Natural killer cell treated with Interleukin-12 subunit alpha and Interleukin-12 subunit beta and Interleukin-15 and Interleukin-18, amount 100 ng/mL, for 72 hours (primary cell): ENCODE measurements around the gene SEC24D. TPM values are rescaled to one million over a fixed set of nuclear protein-coding genes. Genes with fewer than 3 reads are reported as not detected.

ENCODE experiments used
- ATAC-seq, 2 donors: fragments of 150-1000 bp; cut with Tn5 transposase in 1 of 2; sonication (Bioruptor Pico), chemical (Tn5 transposase) in 1 of 2; 2 replicates each; pipeline ENCODE4 v1.10.0; 2021
- DNase-seq: peaks from one replicate; pipeline ENCODE4 v3.0.0; 2022; ENCODE audit warnings: low spot score
- H3K27ac Mint-ChIP-seq, 2 donors: 1 replicate in 1 of 2; 2 replicates in 1 of 2; pipeline ENCODE4 v1.8.0; 2022; ENCODE audit warnings: mixed read lengths in 2 of 2, mild to moderate bottlenecking in 1 of 2, moderate library complexity in 1 of 2
- H3K27me3 Mint-ChIP-seq, 2 donors: 1 replicate in 1 of 2; 2 replicates in 1 of 2; pipeline ENCODE4 v1.8.0; 2022; ENCODE audit warnings: mixed read lengths in 2 of 2
- H3K36me3 Mint-ChIP-seq: one replicate; pipeline ENCODE4 v1.8.0; 2022; ENCODE audit warnings: mixed read lengths
- H3K4me1 Mint-ChIP-seq, 2 donors: 1 replicate in 1 of 2; 2 replicates in 1 of 2; pipeline ENCODE4 v1.8.0; 2022; ENCODE audit warnings: low read depth in 2 of 2, mixed read lengths in 2 of 2, mild to moderate bottlenecking in 1 of 2
- H3K4me3 Mint-ChIP-seq: one replicate; pipeline ENCODE4 v1.8.0; 2022; ENCODE audit warnings: mixed read lengths
- H3K9me3 Mint-ChIP-seq: 2 replicates; pipeline ENCODE4 v1.8.0; 2022; ENCODE audit warnings: mixed read lengths
- total RNA-seq, 2 donors: library from RNA; stranded (reverse); gene quantifications; one replicate each; pipeline ENCODE4 v1.2.3, GENCODE V29; 2022

Gene SEC24D
- total RNA-seq, 2 donors from 2014 or later, result 76.7 to 89.9 TPM

DNA sequence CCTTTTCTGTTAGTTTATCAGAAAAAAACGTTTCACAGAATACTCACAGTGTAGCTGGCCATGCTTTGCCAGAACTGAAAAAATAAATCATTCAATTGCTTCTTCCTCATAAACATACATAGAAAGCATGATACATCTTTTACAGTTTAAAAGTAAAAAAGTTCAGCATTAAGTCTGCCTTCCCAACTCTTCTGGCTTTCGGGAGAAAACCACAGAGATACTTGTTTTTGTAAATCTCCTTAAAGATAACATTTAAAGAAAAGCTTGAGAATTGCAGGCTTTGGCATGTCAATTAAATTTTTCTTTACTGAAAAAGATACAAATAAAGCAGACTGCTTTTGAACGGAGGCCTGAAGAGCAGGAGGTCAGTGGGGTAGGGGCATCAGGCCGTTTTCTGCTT is 66.8 kb downstream of the SEC24D start:
- H3K36me3 Mint-ChIP-seq, result peaks cover 19% of the 10 kb centered on the region
- H3K4me3 Mint-ChIP-seq, result no peak overlapping the region
- H3K9me3 Mint-ChIP-seq, result no peaks in the 10 kb centered on the region
- ATAC-seq, result no peak
- H3K4me1 Mint-ChIP-seq, result no peaks in the 10 kb centered on the region
- H3K27me3 Mint-ChIP-seq, result no peaks in the 10 kb centered on the region
- no peak for DNase-seq
- H3K27ac Mint-ChIP-seq, result no peak overlapping the region

DNA sequence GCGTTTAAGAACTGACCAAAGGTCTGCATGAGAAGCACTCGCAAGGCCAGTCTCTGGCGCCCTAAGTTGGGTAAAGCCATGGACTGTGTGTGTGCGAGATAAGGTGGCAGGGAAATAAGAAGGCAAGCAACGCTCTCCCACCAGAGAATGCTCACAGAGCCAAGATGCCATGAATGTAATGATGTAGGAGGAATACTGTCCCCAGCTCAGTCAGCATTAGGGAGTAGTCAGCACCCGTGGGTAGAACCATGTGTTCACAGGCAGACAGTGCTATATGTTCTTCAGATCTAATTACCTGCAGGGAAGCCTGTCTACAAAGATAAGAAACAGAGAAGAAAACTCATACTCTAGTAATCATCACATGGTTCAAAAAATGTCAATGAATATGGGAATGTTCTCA is 68.8 kb downstream of the SEC24D start:
- Mint-ChIP-seq H3K36me3 (peaks cover 28% of the 10 kb centered on the region), H3K27me3 (no peaks in the 10 kb centered on the region), H3K4me1 (no peaks in the 10 kb centered on the region), H3K27ac (no peak overlapping the region), H3K9me3 (no peaks in the 10 kb centered on the region), H3K4me3 (no peak overlapping the region)
- no peak for DNase-seq
- no peak for ATAC-seq

- peaks cover 28% of the 10 kb centered on the region for H3K36me3 Mint-ChIP-seq
Measured at GRCh38 chr4:118765399-118765798, 70.5 kb downstream of the SEC24D start.

DNA sequence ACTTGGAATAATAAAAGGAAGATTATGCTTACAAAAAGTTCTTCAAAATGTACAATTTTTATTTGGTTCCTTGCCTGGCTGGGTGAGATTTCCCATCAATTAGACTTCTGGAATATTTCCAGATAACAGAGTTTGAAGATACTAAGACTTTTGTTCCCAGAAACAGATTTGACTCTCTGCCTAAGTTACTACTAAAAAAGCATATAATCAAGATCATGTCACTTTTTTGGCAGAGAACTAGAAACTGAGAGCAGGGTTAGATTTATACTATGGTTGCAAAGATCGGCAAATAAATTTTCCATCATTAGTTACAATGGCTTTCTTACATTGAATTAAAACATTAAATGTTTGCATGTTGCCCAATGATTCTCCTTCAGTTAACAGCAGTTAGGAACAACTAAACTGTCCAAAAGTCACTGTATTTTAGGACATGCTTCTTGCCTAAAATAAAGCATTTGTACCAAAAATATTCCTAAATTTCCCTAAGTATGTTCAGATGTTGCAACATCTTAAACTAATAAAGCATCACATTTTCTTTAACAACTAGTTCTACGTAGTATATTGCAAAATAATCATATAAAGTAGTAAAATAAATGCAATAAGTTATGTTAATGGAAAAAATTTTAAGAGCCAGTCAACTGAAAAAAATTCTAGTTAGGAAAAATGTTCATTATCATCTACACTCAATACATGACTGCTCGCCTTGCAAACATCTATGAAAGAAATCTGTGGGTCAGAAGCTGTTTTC is 73.0 kb downstream of the SEC24D start:
- DNase-seq, result no peak
- no peak overlapping the region for H3K4me3 Mint-ChIP-seq
- no peak for ATAC-seq
- H3K9me3 Mint-ChIP-seq, result no peaks in the 10 kb centered on the region
- no peak overlapping the region for H3K27ac Mint-ChIP-seq
- peaks cover 34% of the 10 kb centered on the region for H3K36me3 Mint-ChIP-seq
- H3K27me3 Mint-ChIP-seq, result no peaks in the 10 kb centered on the region
- peaks cover 9 to 15% of the 10 kb centered on the region in 2 donors for H3K4me1 Mint-ChIP-seq

More at GRCh38 chr4:118765399-118765798, 70.5 kb downstream of the SEC24D start:
- Mint-ChIP-seq H3K27me3 (no peaks in the 10 kb centered on the region), H3K4me1 (peaks cover 0 to 3% of the 10 kb centered on the region in 2 donors), H3K9me3 (no peaks in the 10 kb centered on the region), H3K4me3 (no peak overlapping the region), H3K27ac (no peak overlapping the region)
- ATAC-seq, result no peak
- DNase-seq, result no peak

GRCh38 chr4:118762155-118762554 is 73.8 kb downstream of the SEC24D start:
- no peak for DNase-seq
- H3K4me1 Mint-ChIP-seq, result peaks cover 9 to 15% of the 10 kb centered on the region in 2 donors
- ATAC-seq, result no peak
- no peak overlapping the region for H3K4me3 Mint-ChIP-seq
- no peaks in the 10 kb centered on the region for H3K27me3 Mint-ChIP-seq
- H3K36me3 Mint-ChIP-seq, result peaks cover 36% of the 10 kb centered on the region
- no peak overlapping the region for H3K27ac Mint-ChIP-seq
- no peaks in the 10 kb centered on the region for H3K9me3 Mint-ChIP-seq

GRCh38 chr4:118761397-118762016 is 74.4 kb downstream of the SEC24D start:
- ATAC-seq (no peak), DNase-seq (no peak)
- Mint-ChIP-seq H3K36me3 (peaks cover 32% of the 10 kb centered on the region), H3K4me3 (no peak overlapping the region), H3K9me3 (no peaks in the 10 kb centered on the region), H3K27ac (peak overlapping the region in 1 of 2 donors; percentile 50), H3K4me1 (peaks cover 9 to 15% of the 10 kb centered on the region in 2 donors), H3K27me3 (no peaks in the 10 kb centered on the region)

DNA sequence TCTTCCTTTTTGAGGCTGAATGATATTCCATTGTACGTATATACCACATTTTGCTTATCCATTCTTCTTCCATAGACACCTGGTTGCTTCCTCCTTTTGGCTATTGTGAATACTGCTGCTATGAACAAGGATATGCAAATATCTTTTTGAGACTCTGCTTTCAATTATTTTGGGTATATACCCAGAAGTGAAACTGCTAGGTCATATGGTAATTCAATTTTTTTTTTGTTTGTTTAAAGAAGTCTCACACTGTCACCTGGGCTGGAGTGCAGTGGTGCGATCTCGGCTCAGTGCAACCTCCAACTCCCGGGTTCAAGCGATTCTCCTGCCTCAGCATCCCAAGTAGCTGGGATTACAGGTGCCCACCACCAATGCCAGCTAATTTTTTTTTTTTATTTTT is 75.4 kb downstream of the SEC24D start:
- no peak overlapping the region for H3K27ac Mint-ChIP-seq
- DNase-seq, result no peak
- no peaks in the 10 kb centered on the region for H3K9me3 Mint-ChIP-seq
- H3K4me1 Mint-ChIP-seq, result peaks cover 9 to 15% of the 10 kb centered on the region in 2 donors
- ATAC-seq, result no peak
- peaks cover 29% of the 10 kb centered on the region for H3K36me3 Mint-ChIP-seq
- no peak overlapping the region for H3K4me3 Mint-ChIP-seq
- no peaks in the 10 kb centered on the region for H3K27me3 Mint-ChIP-seq

GRCh38 chr4:118760092-118760491 is 75.8 kb downstream of the SEC24D start:
- no peak for DNase-seq
- H3K27ac Mint-ChIP-seq, result no peak overlapping the region
- H3K36me3 Mint-ChIP-seq, result peaks cover 29% of the 10 kb centered on the region
- no peaks in the 10 kb centered on the region for H3K27me3 Mint-ChIP-seq
- peaks cover 9 to 15% of the 10 kb centered on the region in 2 donors for H3K4me1 Mint-ChIP-seq
- no peaks in the 10 kb centered on the region for H3K9me3 Mint-ChIP-seq
- H3K4me3 Mint-ChIP-seq, result no peak overlapping the region
- ATAC-seq, result no peak

GRCh38 chr4:118759481-118759880 is 76.4 kb downstream of the SEC24D start:
- no peaks in the 10 kb centered on the region for H3K9me3 Mint-ChIP-seq
- H3K27ac Mint-ChIP-seq, result peak overlapping the region in 1 of 2 donors; percentile 33
- no peak overlapping the region for H3K4me3 Mint-ChIP-seq
- DNase-seq (no peak), ATAC-seq (no peak)
- no peaks in the 10 kb centered on the region for H3K27me3 Mint-ChIP-seq
- H3K36me3 Mint-ChIP-seq, result peaks cover 29% of the 10 kb centered on the region
- H3K4me1 Mint-ChIP-seq, result peaks cover 9 to 15% of the 10 kb centered on the region in 2 donors

DNA sequence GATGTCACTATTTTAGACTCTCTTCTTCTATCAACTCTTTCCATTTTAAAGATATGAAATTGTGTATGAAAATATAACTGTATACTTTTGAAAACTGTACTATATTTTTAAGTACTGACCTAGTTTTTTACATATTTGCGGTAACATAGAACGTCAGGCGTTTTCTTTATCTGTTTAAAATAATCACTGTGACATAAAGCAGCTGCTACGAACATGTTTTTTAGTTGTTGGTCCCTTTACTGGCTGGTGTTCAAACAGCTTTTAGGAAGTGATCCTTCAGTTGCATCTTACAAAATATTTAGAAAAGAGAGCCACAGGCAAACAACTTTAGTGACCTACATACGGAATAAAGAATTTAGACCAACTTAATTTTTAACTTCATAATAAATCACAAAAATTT is 77.6 kb downstream of the SEC24D start:
- Mint-ChIP-seq H3K4me3 (no peak overlapping the region), H3K27ac (no peak overlapping the region), H3K36me3 (peaks cover 17% of the 10 kb centered on the region), H3K27me3 (no peaks in the 10 kb centered on the region), H3K4me1 (peaks cover 9 to 15% of the 10 kb centered on the region in 2 donors), H3K9me3 (no peaks in the 10 kb centered on the region)
- DNase-seq (no peak), ATAC-seq (no peak)

GRCh38 chr4:118757761-118758251 is 78.1 kb downstream of the SEC24D start:
- no peak for DNase-seq
- Mint-ChIP-seq H3K27me3 (no peaks in the 10 kb centered on the region), H3K27ac (no peak overlapping the region), H3K36me3 (peaks cover 17% of the 10 kb centered on the region), H3K4me3 (no peak overlapping the region), H3K4me1 (peaks cover 9 to 15% of the 10 kb centered on the region in 2 donors), H3K9me3 (no peaks in the 10 kb centered on the region)
- no peak for ATAC-seq

DNA sequence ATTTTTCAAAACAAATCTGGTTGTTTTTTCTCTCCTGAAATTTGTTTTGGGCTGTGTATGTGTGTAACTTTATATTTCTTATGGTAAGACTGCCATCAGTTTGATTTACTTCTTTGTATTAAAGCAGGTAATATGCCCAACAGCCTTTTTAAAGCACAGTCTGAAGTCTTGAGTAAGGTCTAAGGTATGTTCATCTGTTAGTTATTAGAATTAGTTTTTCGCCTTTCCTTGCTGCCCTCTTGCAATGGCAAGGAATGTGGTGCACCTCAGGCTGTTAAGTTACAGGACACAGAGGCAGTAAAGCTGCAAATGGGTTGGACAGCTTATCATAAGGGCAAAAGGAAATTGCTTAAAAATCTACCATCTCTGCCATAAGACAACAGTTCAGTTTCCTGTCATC is 79.0 kb downstream of the SEC24D start:
- no peak overlapping the region for H3K4me3 Mint-ChIP-seq
- H3K27me3 Mint-ChIP-seq, result no peaks in the 10 kb centered on the region
- DNase-seq (no peak), ATAC-seq (no peak)
- no peaks in the 10 kb centered on the region for H3K9me3 Mint-ChIP-seq
- peaks cover 9 to 15% of the 10 kb centered on the region in 2 donors for H3K4me1 Mint-ChIP-seq
- no peak overlapping the region for H3K27ac Mint-ChIP-seq
- peaks cover 19% of the 10 kb centered on the region for H3K36me3 Mint-ChIP-seq

DNA sequence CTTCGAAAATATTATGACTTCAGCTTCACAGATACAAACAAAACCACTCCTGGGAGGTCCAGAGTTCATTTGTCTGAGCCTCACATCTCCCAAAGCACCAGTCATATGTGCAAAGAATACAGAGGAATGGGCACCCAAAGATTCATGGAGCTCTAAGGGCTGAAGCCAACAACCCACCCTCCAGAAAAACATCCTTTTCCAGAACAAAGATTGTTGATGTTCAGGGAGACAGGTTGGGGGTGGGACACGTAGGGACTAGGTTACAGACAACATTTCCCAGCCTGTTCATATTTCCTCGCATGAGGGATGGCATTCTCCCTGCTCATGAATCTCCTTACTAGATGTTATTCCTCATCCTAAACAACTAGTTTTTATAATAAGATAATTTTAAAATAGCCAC is 79.5 kb downstream of the SEC24D start:
- Mint-ChIP-seq H3K4me3 (no peak overlapping the region), H3K27me3 (no peaks in the 10 kb centered on the region), H3K4me1 (peaks cover 9 to 15% of the 10 kb centered on the region in 2 donors), H3K27ac (no peak overlapping the region), H3K9me3 (no peaks in the 10 kb centered on the region), H3K36me3 (peaks cover 24% of the 10 kb centered on the region)
- no peak for DNase-seq
- ATAC-seq, result no peak

- DNase-seq (no peak), ATAC-seq (no peak)
- H3K27ac Mint-ChIP-seq, result no peak overlapping the region
- H3K9me3 Mint-ChIP-seq, result no peaks in the 10 kb centered on the region
- no peaks in the 10 kb centered on the region for H3K27me3 Mint-ChIP-seq
- peaks cover 26% of the 10 kb centered on the region for H3K36me3 Mint-ChIP-seq
- H3K4me3 Mint-ChIP-seq, result no peak overlapping the region
- peaks cover 9 to 12% of the 10 kb centered on the region in 2 donors for H3K4me1 Mint-ChIP-seq
Measured at GRCh38 chr4:118755438-118756226, 80.3 kb downstream of the SEC24D start.
